ENCODE results near the gene PGBD5. TPM values are rescaled to one million over a fixed set of nuclear protein-coding genes. Genes with fewer than 3 reads are reported as not detected.

Gene PGBD5
- total and polyA plus RNA-seq, 2 of the 13 experiments (the other 11 are each of a cell fraction or from before 2014, with no cell fraction given), result 0.04 to 0.13 TPM

- intact Hi-C loops (cut with micrococcal nuclease; ENCODE audit: unreplicated experiment) (no loop called here), in situ Hi-C loops (cut with HindIII; ENCODE audit: extremely low pct_ligation_motif_present, low pct_unique_long_range_greater_than_20kb) (no loop called here)
- Histone ChIP-seq H3K79me2 (ENCODE audit: insufficient read depth, low read length) (no peaks in the 10 kb centered on the region), H3K36me3 (replicated peaks in 1 of 2; ENCODE audit: control insufficient read depth in 1 of 2, insufficient read depth in 2 of 2, low read length in 2 of 2) (no peaks in the 10 kb centered on the region), H4K20me1 (ENCODE audit: insufficient read depth, low read length) (no peaks in the 10 kb centered on the region), H3K9me3 (ENCODE audit: low read length) (no peaks in the 10 kb centered on the region), H3K4me3 (replicated peaks in 1 of 3; ENCODE audit: insufficient read depth in 1 of 3, low read depth in 2 of 3, low read length in 3 of 3) (no peak overlapping the region), H2AFZ (ENCODE audit: low read length) (no peak overlapping the region), H3K4me2 (ENCODE audit: low read depth, low read length) (no peak overlapping the region), H3K9ac (ENCODE audit: insufficient read depth, low read depth, low read length) (no peak overlapping the region), H3K27ac (ENCODE audit: extremely low read length, insufficient read depth, low read length) (no peak overlapping the region), H3K27me3 (ENCODE audit: control insufficient read depth in 1 of 2, insufficient read depth in 2 of 2, low read length in 2 of 2) (peaks cover 0 to 16% of the 10 kb centered on the region in 2 experiments; a peak in 2 of 5 replicates), H3K4me1 (ENCODE audit: insufficient read depth, low read length) (no peaks in the 10 kb centered on the region)
- WGBS (ENCODE audit: low lambda C conversion rate), result 0% methylated on average over 2 of the region's 2 CpGs
- FAIRE-seq (no peak), ATAC-seq (no peak), DNase-seq (ENCODE audit: low spot score) (no peak)
- TF ChIP-seq ATF7 (IDR thresholded peaks at IDR 0.05) (no peak), ATF7 (CRISPR knock-in tag; IDR thresholded peaks at IDR 0.05) (no peak), SP1 (IDR thresholded peaks at IDR 0.05) (no peak), SP1 (CRISPR knock-in tag; IDR thresholded peaks at IDR 0.05) (no peak), ZSCAN25 (CRISPR knock-in tag; IDR thresholded peaks at IDR 0.05) (no peak), TMF1 (CRISPR knock-in tag; IDR thresholded peaks at IDR 0.05; ENCODE audit: low read depth) (no peak), ZC3H13 (CRISPR knock-in tag; IDR thresholded peaks at IDR 0.05) (no peak), ZBTB39 (CRISPR knock-in tag; IDR thresholded peaks at IDR 0.05) (no peak), ZNF431 (CRISPR knock-in tag; IDR thresholded peaks at IDR 0.05; ENCODE audit: borderline replicate concordance, low read depth) (no peak), TGIF2 (CRISPR knock-in tag; IDR thresholded peaks at IDR 0.05) (no peak), PPARG (CRISPR knock-in tag; conservative IDR thresholded peaks at IDR 0.05) (no peak), GMEB2 (CRISPR knock-in tag; IDR thresholded peaks at IDR 0.05; ENCODE audit: low read depth) (no peak), ZNF614 (CRISPR knock-in tag; IDR thresholded peaks at IDR 0.05; ENCODE audit: borderline replicate concordance) (no peak), ZNF337 (CRISPR knock-in tag; IDR thresholded peaks at IDR 0.05; ENCODE audit: borderline replicate concordance, low read depth) (no peak), PBX3 (CRISPR knock-in tag; IDR thresholded peaks at IDR 0.05; ENCODE audit: borderline replicate concordance) (no peak)
- CTCF ChIA-PET (ENCODE audit: low intra/inter-chr PET ratio, low total read pairs), result no interaction called here
- POLR2A ChIA-PET, result no interaction called here
- BruUV-seq (replicated peaks), result no TSS peak
These were observed 74.6 kb downstream of the PGBD5 start for GRCh38 chr1:230351514-230351913.
